ENCODE results near the gene PUM1. TPM values are rescaled to one million over a fixed set of nuclear protein-coding genes. Genes with fewer than 3 reads are reported as not detected.

PUM1 gene
- total and polyA plus RNA-seq, 2 donors (not counting 3 experiments of a cell fraction or from before 2014, with no cell fraction given) = 94.7 to 124 TPM

GRCh38 chr1:31111290-31111951, 45.9 kb upstream of the PUM1 start:
- ChIA-PET POLR2A (no interaction called here), CTCF (interaction anchor here (1.5 kb wide), 1 partner anchor 10 kb away, joined by 5 read pairs; no protein-coding TSS in a partner anchor)
- Histone ChIP-seq H2AFZ (ENCODE audit: low read depth, low read length) (no peak overlapping the region), H3K4me2 (ENCODE audit: insufficient read depth, low read length) (no peak overlapping the region), H4K20me1 (replicated peaks; ENCODE audit: control insufficient read depth, extremely low read depth, insufficient read depth, low read length) (no peaks in the 10 kb centered on the region), H3K4me3 (replicated peaks in 1 of 3; ENCODE audit: insufficient read depth in 1 of 3, low read depth in 1 of 3, low read length in 3 of 3) (no peak overlapping the region), H3K9ac (replicated peaks; ENCODE audit: extremely low read depth, insufficient read depth, low read length) (no peak overlapping the region), H3K9me3 (replicated peaks; ENCODE audit: control insufficient read depth, insufficient read depth, low read length) (no peaks in the 10 kb centered on the region), H3K36me3 (ENCODE audit: control insufficient read depth in 2 of 2, extremely low read depth in 1 of 2, insufficient read depth in 2 of 2, low read length in 2 of 2) (no peaks in the 10 kb centered on the region), H3K27me3 (ENCODE audit: control insufficient read depth in 2 of 2, insufficient read depth in 2 of 2, low read length in 2 of 2) (no peaks in the 10 kb centered on the region), H3K9me1 (replicated peaks; ENCODE audit: control insufficient read depth, extremely low read depth, insufficient read depth, low read length) (no peaks in the 10 kb centered on the region), H3K27ac (ENCODE audit: insufficient read depth, low read depth, low read length) (no peak overlapping the region), H3K79me2 (ENCODE audit: control insufficient read depth, insufficient read depth, low read length) (no peaks in the 10 kb centered on the region), H3K4me1 (ENCODE audit: control insufficient read depth, extremely low read depth, insufficient read depth, low read length) (no peaks in the 10 kb centered on the region)
- intact Hi-C loops (cut with micrococcal nuclease) (no loop called here), dilution Hi-C loops (cut with MboI; ENCODE audit: extremely low pct_ligation_motif_present, low sequenced_read_pairs) (no loop called here)
- DNase-seq (ENCODE audit: low read depth, low spot score) (no peak), FAIRE-seq (no peak)
- BruUV-seq (replicated peaks) = no TSS peak
- no peak for TF ChIP-seq POLR2A (IDR thresholded peaks at IDR 0.05; ENCODE audit: low read depth, low read length)
- no peak for TF ChIP-seq EZH2 (IDR thresholded peaks at IDR 0.05; ENCODE audit: borderline replicate concordance, low read depth, low read length, severe bottlenecking)
- TF ChIP-seq GATA2 (IDR thresholded peaks at IDR 0.05; ENCODE audit: insufficient read depth, insufficient read length, low read depth, low read length) = no peak
- TF ChIP-seq MAX (IDR thresholded peaks at IDR 0.05; ENCODE audit: insufficient read depth, insufficient read length) = no peak
- no peak for TF ChIP-seq POLR2AphosphoS5 (IDR thresholded peaks at IDR 0.05; ENCODE audit: insufficient read depth, low read depth, low read length)
- no peak for TF ChIP-seq JUN (IDR thresholded peaks at IDR 0.05; ENCODE audit: borderline replicate concordance, insufficient read depth, insufficient read length, low read depth)
- no peak for TF ChIP-seq FOS (IDR thresholded peaks at IDR 0.05; ENCODE audit: borderline replicate concordance, insufficient read depth, low read length)
- no peak for TF ChIP-seq MYC (IDR thresholded peaks at IDR 0.05; ENCODE audit: low read depth, low read length)
- TF ChIP-seq, protein P1, sequence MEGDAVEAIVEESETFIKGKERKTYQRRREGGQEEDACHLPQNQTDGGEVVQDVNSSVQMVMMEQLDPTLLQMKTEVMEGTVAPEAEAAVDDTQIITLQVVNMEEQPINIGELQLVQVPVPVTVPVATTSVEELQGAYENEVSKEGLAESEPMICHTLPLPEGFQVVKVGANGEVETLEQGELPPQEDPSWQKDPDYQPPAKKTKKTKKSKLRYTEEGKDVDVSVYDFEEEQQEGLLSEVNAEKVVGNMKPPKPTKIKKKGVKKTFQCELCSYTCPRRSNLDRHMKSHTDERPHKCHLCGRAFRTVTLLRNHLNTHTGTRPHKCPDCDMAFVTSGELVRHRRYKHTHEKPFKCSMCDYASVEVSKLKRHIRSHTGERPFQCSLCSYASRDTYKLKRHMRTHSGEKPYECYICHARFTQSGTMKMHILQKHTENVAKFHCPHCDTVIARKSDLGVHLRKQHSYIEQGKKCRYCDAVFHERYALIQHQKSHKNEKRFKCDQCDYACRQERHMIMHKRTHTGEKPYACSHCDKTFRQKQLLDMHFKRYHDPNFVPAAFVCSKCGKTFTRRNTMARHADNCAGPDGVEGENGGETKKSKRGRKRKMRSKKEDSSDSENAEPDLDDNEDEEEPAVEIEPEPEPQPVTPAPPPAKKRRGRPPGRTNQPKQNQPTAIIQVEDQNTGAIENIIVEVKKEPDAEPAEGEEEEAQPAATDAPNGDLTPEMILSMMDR (IDR thresholded peaks at IDR 0.05; ENCODE audit: extremely low read depth in 1 of 2, insufficient read depth in 1 of 2, low read depth in 1 of 2, low read length in 2 of 2) = no peak
